Spleen (tissue), 11 donors: ENCODE measurements around the gene HEMK1. TPM values are rescaled to one million over a fixed set of nuclear protein-coding genes. Genes with fewer than 3 reads are reported as not detected.

Experiments
- DNase-seq: peaks from one replicate; pipeline ENCODE4 v3.0.0-alpha.2; 2020
- H3K27ac ChIP-seq, 8 donors: fragments of 200-600 bp; sonication (generic) in 7 of 8; 1 replicate in 4 of 8; 2 replicates in 4 of 8; pipeline versions ENCODE4 v1.5.0 to v1.8.0; 2016 to 2021; ENCODE audit warnings: inconsistent platforms in 4 of 8, mild to moderate bottlenecking in 4 of 8, moderate library complexity in 1 of 8
- H3K27me3 ChIP-seq, 7 donors: fragments of 200-600 bp; sonication (generic) in 6 of 7; replicated peaks in 1 of 7; 1 replicate in 4 of 7; 2 replicates in 3 of 7; pipeline versions ENCODE4 v1.5.0 to v1.8.0; 2016 to 2021; ENCODE audit warnings: inconsistent platforms in 3 of 7, mild to moderate bottlenecking in 1 of 7
- H3K36me3 ChIP-seq, 6 donors: fragments of 200-600 bp; sonication (generic) in 5 of 6; 1 replicate in 4 of 6; 2 replicates in 2 of 6; pipeline versions ENCODE4 v1.5.0 to v1.8.0; 2016 to 2021; ENCODE audit warnings: inconsistent platforms in 2 of 6
- H3K4me1 ChIP-seq, 6 donors: fragments of 200-600 bp; sonication (generic) in 5 of 6; 1 replicate in 3 of 6; 2 replicates in 3 of 6; pipeline versions ENCODE4 v1.5.0 to v1.8.0; 2016 to 2021; ENCODE audit warnings: inconsistent platforms in 3 of 6
- H3K4me3 ChIP-seq, 8 donors: fragments of 200-600 bp; sonication (generic) in 7 of 8; 1 replicate in 4 of 8; 2 replicates in 4 of 8; pipeline versions ENCODE4 v1.5.0 to v1.8.0; 2016 to 2021; ENCODE audit warnings: inconsistent platforms in 4 of 8, mild to moderate bottlenecking in 4 of 8, moderate library complexity in 2 of 8
- H3K9me3 ChIP-seq, 8 donors: fragments of 200-600 bp; sonication (generic) in 7 of 8; 1 replicate in 4 of 8; 2 replicates in 4 of 8; pipeline versions ENCODE4 v1.5.0 to v1.8.0; 2016 to 2021; ENCODE audit warnings: inconsistent platforms in 4 of 8
- POLR2A ChIP-seq, 3 donors: fragments of 450-650 bp; IDR thresholded peaks; one replicate each; pipeline ENCODE4 v1.5.1; 2017; ENCODE audit warnings: antibody characterized with exemption in 3 of 3, mild to moderate bottlenecking in 1 of 3
- POLR2AphosphoS5 ChIP-seq, 3 donors: sonication (generic); formaldehyde crosslinking; IDR thresholded peaks; one replicate each; pipeline ENCODE4 v1.5.1; 2017; ENCODE audit warnings: antibody characterized with exemption in 3 of 3
- WGBS, 5 donors: extraction: QIAGEN DNeasy Blood & Tissue Kit in 3 of 5; methylation state at CpG; one replicate each; pipeline versions ENCODE4 v1.1.5 to v1.1.7; 2013 to 2018; 5-methylcytosine and 5-hydroxymethylcytosine counted together
- intact Hi-C: fragments of 100-400 bp; cut with DNase I; formaldehyde crosslinking; loops from one replicate; pipeline ENCODE4 v1.15.0; 2023; ENCODE audit warnings: low total_unique reads
- polyA plus RNA-seq, 3 donors: library from polyadenylated mRNA; stranded (reverse); fragments of 200-250 nt; gene quantifications; one replicate each; pipeline ENCODE4 v1.2.1, GENCODE V29; 2013
- total RNA-seq, 7 donors: library from RNA; depleted of rRNA in 3 of 7; stranded (reverse); fragments of >200 nt in 3 of 7; fragmentation: NEBNext Ultra II Directional in 4 of 7; extraction: Animal tissue kit (Norgen Biotek cat#: 25700) in 4 of 7; gene quantifications; one replicate each; pipeline versions ENCODE4 v1.1.0 to v1.2.1, GENCODE V29; 2016 to 2021
- TF ChIP-seq, protein P1 (sequence below), 11 experiments: fragments of 200-600 bp in 7 of 11; fragments of 450-650 bp in 4 of 11; sonication (generic) in 4 of 11; IDR thresholded peaks in 8 of 11; conservative IDR thresholded peaks in 3 of 11; 1 replicate in 7 of 11; 2 replicates in 4 of 11; pipeline versions ENCODE4 v1.4.0 to v1.8.0; 2016 to 2021; ENCODE audit warnings: antibody characterized with exemption in 11 of 11, inconsistent platforms in 4 of 11, mild to moderate bottlenecking in 1 of 11
- donor health status: healthy with polysubstance abuse.
- donor health status: DM: no; HTN: no; CAD: no; lungs with moderate emphysema.
- donor health status: DM: no; HTN: no; CAD: no.
- donor health status: Bipolar disorder and iron deficiency.
- donor health status: healthy.
- donor health status: DM: no; HTN: no; CAD: no.
- donor health status: DM: yes; HTN: yes; CAD: no.

Gene HEMK1
- total and polyA plus RNA-seq, 10 donors, result 7.6 to 45.2 (median 20.8) TPM

DNA sequence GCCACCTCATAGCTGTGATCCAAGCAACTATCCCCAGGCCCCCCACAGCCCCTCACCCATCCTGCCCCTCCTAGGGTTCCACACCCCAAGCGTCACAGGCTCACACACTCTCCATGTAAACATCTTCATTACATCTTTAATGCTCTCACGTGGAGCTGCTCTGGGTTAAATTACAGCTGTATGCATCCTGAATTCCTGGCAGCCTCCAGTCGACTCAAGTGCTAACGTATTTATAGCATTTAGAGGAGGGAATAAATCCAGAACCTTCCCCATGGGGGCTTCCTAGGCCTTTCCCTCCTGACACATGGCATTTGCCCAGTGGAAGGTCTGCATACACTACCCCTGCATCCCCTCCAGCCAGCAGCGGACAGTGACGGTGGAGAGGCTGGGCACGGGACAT, 11.4 kb upstream of the HEMK1 start:
- TF ChIP-seq POLR2AphosphoS5 (IDR thresholded peaks at IDR 0.05) (no peak), POLR2A (IDR thresholded peaks at IDR 0.05) (no peak)
- TF ChIP-seq, protein P1, sequence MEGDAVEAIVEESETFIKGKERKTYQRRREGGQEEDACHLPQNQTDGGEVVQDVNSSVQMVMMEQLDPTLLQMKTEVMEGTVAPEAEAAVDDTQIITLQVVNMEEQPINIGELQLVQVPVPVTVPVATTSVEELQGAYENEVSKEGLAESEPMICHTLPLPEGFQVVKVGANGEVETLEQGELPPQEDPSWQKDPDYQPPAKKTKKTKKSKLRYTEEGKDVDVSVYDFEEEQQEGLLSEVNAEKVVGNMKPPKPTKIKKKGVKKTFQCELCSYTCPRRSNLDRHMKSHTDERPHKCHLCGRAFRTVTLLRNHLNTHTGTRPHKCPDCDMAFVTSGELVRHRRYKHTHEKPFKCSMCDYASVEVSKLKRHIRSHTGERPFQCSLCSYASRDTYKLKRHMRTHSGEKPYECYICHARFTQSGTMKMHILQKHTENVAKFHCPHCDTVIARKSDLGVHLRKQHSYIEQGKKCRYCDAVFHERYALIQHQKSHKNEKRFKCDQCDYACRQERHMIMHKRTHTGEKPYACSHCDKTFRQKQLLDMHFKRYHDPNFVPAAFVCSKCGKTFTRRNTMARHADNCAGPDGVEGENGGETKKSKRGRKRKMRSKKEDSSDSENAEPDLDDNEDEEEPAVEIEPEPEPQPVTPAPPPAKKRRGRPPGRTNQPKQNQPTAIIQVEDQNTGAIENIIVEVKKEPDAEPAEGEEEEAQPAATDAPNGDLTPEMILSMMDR (IDR thresholded peaks at IDR 0.05 in 8 of 11, conservative IDR thresholded peaks at IDR 0.05 in 3 of 11), result no peak
- Histone ChIP-seq H3K4me1 (no peaks in the 10 kb centered on the region), H3K4me3 (no peak overlapping the region), H3K9me3 (no peaks in the 10 kb centered on the region), H3K36me3 (no peaks in the 10 kb centered on the region), H3K27ac (no peak overlapping the region), H3K27me3 (peaks cover 0 to 6% (median 0%) of the 10 kb centered on the region in 7 donors)
- no peak for DNase-seq
- intact Hi-C loops, result no loop called here
- WGBS, 5 donors, result 72 to 90% (median 84%) methylated on average over 7 of the region's 7 CpGs

DNA sequence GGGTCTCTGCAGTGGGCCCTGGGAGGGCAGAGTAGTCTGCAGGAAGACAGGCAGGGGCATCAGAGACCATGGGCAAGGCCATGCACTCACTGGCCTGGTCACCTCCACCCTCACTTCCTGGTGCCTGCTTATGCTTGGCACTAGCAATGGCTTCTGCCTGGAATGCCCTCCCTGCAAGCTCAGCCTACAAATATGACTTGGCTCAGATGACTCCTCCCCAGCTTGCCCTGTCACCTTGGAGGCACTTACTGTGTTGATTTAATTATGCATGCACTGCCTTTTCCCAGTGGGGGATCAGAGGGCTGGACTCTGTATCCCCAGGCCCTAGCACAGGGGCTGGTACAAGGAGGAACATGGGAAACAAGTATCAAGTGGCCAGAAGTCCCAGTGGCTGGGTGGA, 9.6 kb upstream of the HEMK1 start:
- TF ChIP-seq POLR2A (IDR thresholded peaks at IDR 0.05) (no peak), POLR2AphosphoS5 (IDR thresholded peaks at IDR 0.05) (no peak)
- TF ChIP-seq, protein P1 (IDR thresholded peaks at IDR 0.05 in 8 of 11, conservative IDR thresholded peaks at IDR 0.05 in 3 of 11), result no peak
- intact Hi-C loops, result no loop called here
- H3K4me1 ChIP-seq, result no peaks in the 10 kb centered on the region
- H3K27ac ChIP-seq, result no peak overlapping the region
- peaks cover 0 to 6% (median 0%) of the 10 kb centered on the region in 7 donors for H3K27me3 ChIP-seq
- no peak for DNase-seq
- no peaks in the 10 kb centered on the region for H3K36me3 ChIP-seq
- H3K9me3 ChIP-seq, result no peaks in the 10 kb centered on the region
- no peak overlapping the region for H3K4me3 ChIP-seq

- Histone ChIP-seq H3K4me1 (peaks cover 6 to 17% (median 14%) of the 10 kb centered on the region in 6 donors), H3K27ac (no peak overlapping the region), H3K4me3 (no peak overlapping the region), H3K27me3 (no peaks in the 10 kb centered on the region), H3K36me3 (no peaks in the 10 kb centered on the region), H3K9me3 (no peaks in the 10 kb centered on the region)
- TF ChIP-seq, protein P1 (IDR thresholded peaks at IDR 0.05 in 8 of 11, conservative IDR thresholded peaks at IDR 0.05 in 3 of 11), result no peak
- TF ChIP-seq POLR2A (IDR thresholded peaks at IDR 0.05), result no peak
- intact Hi-C loops, result no loop called here
- 51 to 72% (median 57%) methylated on average over 2 of the region's 2 CpGs for WGBS, 5 donors
- DNase-seq, result no peak
These were observed 6.5 kb upstream of the HEMK1 start for GRCh38 chr3:50562861-50563260.

- 57 to 93% (median 84%) methylated on average over 1 to 2 of the region's 2 CpGs for WGBS, 5 donors
- Histone ChIP-seq H3K9me3 (no peaks in the 10 kb centered on the region), H3K27me3 (no peaks in the 10 kb centered on the region), H3K4me3 (no peak overlapping the region), H3K36me3 (no peaks in the 10 kb centered on the region), H3K27ac (no peak overlapping the region), H3K4me1 (peaks cover 11 to 27% (median 23%) of the 10 kb centered on the region in 6 donors)
- no peak for DNase-seq
- intact Hi-C loops, result no loop called here
- TF ChIP-seq, protein P1 (IDR thresholded peaks at IDR 0.05 in 8 of 11, conservative IDR thresholded peaks at IDR 0.05 in 3 of 11), result no peak
- TF ChIP-seq POLR2A (IDR thresholded peaks at IDR 0.05) (no peak), POLR2AphosphoS5 (IDR thresholded peaks at IDR 0.05) (no peak)
These were observed 5.5 kb upstream of the HEMK1 start for GRCh38 chr3:50563867-50564266.
